ENCODE data around the gene MTMR2. TPM values are rescaled to one million over a fixed set of nuclear protein-coding genes. Genes with fewer than 3 reads are reported as not detected.

MTMR2 gene
- total RNA-seq = 1 to 10 TPM; 4.0 to 5.3 (median 4.5) TPM

GRCh38 chr11:95923728-95924413 lies at the start of gene MTMR2:
TSS of gene MTMR2 (minus strand) at chr11:95924107. CDS start at chr11:95923954, 153 bp downstream.
- in situ Hi-C loops (cut with MboI; ENCODE audit: low sequenced_read_pairs in 4 of 4) = no loop called here
- intact Hi-C loops (cut with DNase I; ENCODE audit: low total_unique reads) = loop anchor here (5.0 to 10.0 kb wide), 3 partner anchors 132 to 461 kb away; partner anchors contain the start of genes CCDC82, CEP57 and MAML2

DNA sequence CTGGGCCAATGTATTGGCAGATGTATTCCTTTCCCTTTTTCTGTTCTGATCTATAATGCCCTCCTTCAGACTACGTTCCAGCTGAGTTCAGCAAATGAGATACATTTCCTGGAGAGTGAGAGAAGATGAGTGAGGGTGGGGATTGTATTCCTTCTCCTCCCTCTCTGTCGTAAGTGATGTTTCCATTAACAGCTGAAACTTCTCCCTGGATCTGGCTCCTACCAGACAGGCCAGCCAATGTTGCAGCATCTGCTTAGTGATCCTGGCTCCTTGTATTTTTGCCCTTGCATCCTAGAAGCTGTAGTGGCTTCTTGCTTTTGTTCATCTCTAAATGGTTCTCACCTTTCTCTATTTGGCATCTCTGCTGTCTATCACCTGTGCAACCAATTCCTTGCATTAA lies 48.2 kb upstream of the MTMR2 start:
- in situ Hi-C loops (cut with MboI; ENCODE audit: low sequenced_read_pairs in 4 of 4) = no loop called here
- H3K9me3 ChIP-seq = no peaks in the 10 kb centered on the region
- ATAC-seq = no peak

More at GRCh38 chr11:95923728-95924413, at the start of gene MTMR2:
- peak; percentile 91 to 92 for ATAC-seq
- TF ChIP-seq, protein P1, sequence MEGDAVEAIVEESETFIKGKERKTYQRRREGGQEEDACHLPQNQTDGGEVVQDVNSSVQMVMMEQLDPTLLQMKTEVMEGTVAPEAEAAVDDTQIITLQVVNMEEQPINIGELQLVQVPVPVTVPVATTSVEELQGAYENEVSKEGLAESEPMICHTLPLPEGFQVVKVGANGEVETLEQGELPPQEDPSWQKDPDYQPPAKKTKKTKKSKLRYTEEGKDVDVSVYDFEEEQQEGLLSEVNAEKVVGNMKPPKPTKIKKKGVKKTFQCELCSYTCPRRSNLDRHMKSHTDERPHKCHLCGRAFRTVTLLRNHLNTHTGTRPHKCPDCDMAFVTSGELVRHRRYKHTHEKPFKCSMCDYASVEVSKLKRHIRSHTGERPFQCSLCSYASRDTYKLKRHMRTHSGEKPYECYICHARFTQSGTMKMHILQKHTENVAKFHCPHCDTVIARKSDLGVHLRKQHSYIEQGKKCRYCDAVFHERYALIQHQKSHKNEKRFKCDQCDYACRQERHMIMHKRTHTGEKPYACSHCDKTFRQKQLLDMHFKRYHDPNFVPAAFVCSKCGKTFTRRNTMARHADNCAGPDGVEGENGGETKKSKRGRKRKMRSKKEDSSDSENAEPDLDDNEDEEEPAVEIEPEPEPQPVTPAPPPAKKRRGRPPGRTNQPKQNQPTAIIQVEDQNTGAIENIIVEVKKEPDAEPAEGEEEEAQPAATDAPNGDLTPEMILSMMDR (IDR thresholded peaks at IDR 0.05 in 4 of 5, conservative IDR thresholded peaks at IDR 0.05 in 1 of 5) = no peak
- TF ChIP-seq POLR2A (IDR thresholded peaks at IDR 0.05) = peak; percentile 51 to 67
- H3K4me3 ChIP-seq = peak within 1 kb of the TSS; percentile 75 to 97 (median 87)
- no peaks in the 10 kb centered on the region for H3K36me3 ChIP-seq
- H3K27ac ChIP-seq = peak within 1 kb of the TSS; percentile 91 to 93 (median 92)
- H3K4me1 ChIP-seq = peaks cover 10 to 18% of the 10 kb centered on the region in 2 donors
- H3K27me3 ChIP-seq = no peaks in the 10 kb centered on the region
- no peaks in the 10 kb centered on the region for H3K9me3 ChIP-seq
- DNase-seq = peak; percentile 54 to 66

GRCh38 chr11:95968585-95968984 lies 44.7 kb upstream of the MTMR2 start:
- Histone ChIP-seq H3K27me3 (no peaks in the 10 kb centered on the region), H3K9me3 (no peaks in the 10 kb centered on the region), H3K36me3 (no peaks in the 10 kb centered on the region), H3K4me3 (no peak overlapping the region), H3K27ac (no peak overlapping the region), H3K4me1 (no peaks in the 10 kb centered on the region)
- DNase-seq = no peak
- TF ChIP-seq POLR2A (IDR thresholded peaks at IDR 0.05) = no peak
- TF ChIP-seq, protein P1 (IDR thresholded peaks at IDR 0.05 in 4 of 5, conservative IDR thresholded peaks at IDR 0.05 in 1 of 5) = no peak
- intact Hi-C loops (cut with DNase I; ENCODE audit: low total_unique reads) (no loop called here), in situ Hi-C loops (cut with MboI; ENCODE audit: low sequenced_read_pairs in 4 of 4) (no loop called here)
- ATAC-seq = no peak

More for the DNA sequence above, 48.2 kb upstream of the MTMR2 start:
- intact Hi-C loops (cut with DNase I; ENCODE audit: low total_unique reads) = no loop called here
- Histone ChIP-seq H3K36me3 (no peaks in the 10 kb centered on the region), H3K27ac (no peak overlapping the region), H3K4me1 (no peaks in the 10 kb centered on the region), H3K27me3 (no peaks in the 10 kb centered on the region), H3K4me3 (no peak overlapping the region)
- no peak for TF ChIP-seq POLR2A (IDR thresholded peaks at IDR 0.05)
- TF ChIP-seq, protein P1 (IDR thresholded peaks at IDR 0.05 in 4 of 5, conservative IDR thresholded peaks at IDR 0.05 in 1 of 5) = no peak
- DNase-seq = no peak

- no peak for DNase-seq
- ATAC-seq = no peak
- no peak overlapping the region for H3K4me3 ChIP-seq
- in situ Hi-C loops (cut with MboI; ENCODE audit: low sequenced_read_pairs in 4 of 4) (no loop called here), intact Hi-C loops (cut with DNase I; ENCODE audit: low total_unique reads) (no loop called here)
- no peaks in the 10 kb centered on the region for H3K9me3 ChIP-seq
- no peaks in the 10 kb centered on the region for H3K4me1 ChIP-seq
- no peaks in the 10 kb centered on the region for H3K36me3 ChIP-seq
- H3K27me3 ChIP-seq = no peaks in the 10 kb centered on the region
- H3K27ac ChIP-seq = no peak overlapping the region
- TF ChIP-seq, protein P1 (IDR thresholded peaks at IDR 0.05 in 4 of 5, conservative IDR thresholded peaks at IDR 0.05 in 1 of 5) = no peak
- no peak for TF ChIP-seq POLR2A (IDR thresholded peaks at IDR 0.05)
Observed at GRCh38 chr11:95964281-95964680, 40.4 kb upstream of the MTMR2 start.
